Sigmoid colon (tissue), 4 donors: ENCODE data around the gene FYN.

Experiments
- CTCF ChIP-seq, 4 experiments: fragments of 450-650 bp in 3 of 4; fragments of 200-600 bp in 1 of 4; IDR thresholded peaks; one replicate each; pipeline ENCODE4 v1.5.1; 2016 to 2019; ENCODE audit warnings: antibody characterized with exemption in 4 of 4, mild to moderate bottlenecking in 3 of 4, moderate library complexity in 2 of 4
- POLR2A ChIP-seq, 2 donors: fragments of 450-650 bp; IDR thresholded peaks; one replicate each; pipeline ENCODE4 v1.6.1; 2016; ENCODE audit warnings: antibody characterized with exemption in 2 of 2, mild to moderate bottlenecking in 2 of 2, moderate library complexity in 2 of 2
- POLR2AphosphoS5 ChIP-seq, 4 donors: sonication (generic); formaldehyde crosslinking; IDR thresholded peaks; one replicate each; pipeline ENCODE4 v1.6.1; 2017; ENCODE audit warnings: antibody characterized with exemption in 4 of 4

- TF ChIP-seq CTCF (IDR thresholded peaks at IDR 0.05) (no peak), POLR2A (IDR thresholded peaks at IDR 0.05) (no peak), POLR2AphosphoS5 (IDR thresholded peaks at IDR 0.05) (no peak)
These were observed 102.2 kb downstream of the FYN start for GRCh38 chr6:111771094-111771432.
